HepG2 (cell line): Measurements from ENCODE around the gene PPP2R5B. TPM values are rescaled to one million over a fixed set of nuclear protein-coding genes. Genes with fewer than 3 reads are reported as not detected.

Experiments
- ATF7 ChIP-seq, 2 experiments: fragments of 450-650 bp in 1 of 2; sonication (generic) in 1 of 2; formaldehyde crosslinking in 1 of 2; IDR thresholded peaks; 2 replicates each; pipeline versions ENCODE4 v1.4.0 to v1.6.1; 2016 to 2020; ENCODE audit warnings: antibody characterized with exemption in 1 of 2, mild to moderate bottlenecking in 1 of 2, missing genetic modification reagents in 1 of 2
- MTF1 ChIP-seq: sonication (generic); formaldehyde crosslinking; IDR thresholded peaks from 2 replicates; pipeline ENCODE4 v1.5.0; 2020; ENCODE audit warnings: missing genetic modification reagents
- NR2F2 ChIP-seq: IDR thresholded peaks from 2 replicates; pipeline ENCODE4 v1.6.1; 2012; ENCODE audit warnings: low read depth, inconsistent platforms, borderline replicate concordance
- NR2F6 ChIP-seq, 2 experiments: IDR thresholded peaks; 2 replicates each; pipeline ENCODE4 v1.6.1; 2016; ENCODE audit warnings: antibody characterized with exemption in 1 of 2, mild to moderate bottlenecking in 1 of 2
- RNF219 ChIP-seq: sonication (generic); formaldehyde crosslinking; IDR thresholded peaks from 2 replicates; pipeline ENCODE4 v1.5.0; 2020; ENCODE audit warnings: mild to moderate bottlenecking, missing genetic modification reagents
- RORA ChIP-seq: sonication (generic); formaldehyde crosslinking; IDR thresholded peaks from 2 replicates; pipeline ENCODE4 v1.5.0; 2020; ENCODE audit warnings: mild to moderate bottlenecking, missing genetic modification reagents, moderate library complexity
- STAT5B ChIP-seq: sonication (generic); formaldehyde crosslinking; IDR thresholded peaks from 2 replicates; pipeline ENCODE4 v1.4.0; 2020; ENCODE audit warnings: missing genetic modification reagents
- U2AF2 ChIP-seq: fragments of 200-400 bp; formaldehyde crosslinking; IDR thresholded peaks from 2 replicates; pipeline ENCODE4 v1.6.1; 2017; ENCODE audit warnings: low read depth, mild to moderate bottlenecking, low read length
- USF2 ChIP-seq, 2 experiments: sonication (generic) in 1 of 2; formaldehyde crosslinking in 1 of 2; IDR thresholded peaks; 2 replicates each; pipeline versions ENCODE4 v1.5.1 to v1.6.1; 2011 to 2020; ENCODE audit warnings: borderline replicate concordance in 1 of 2, low read depth in 1 of 2, low read length in 1 of 2, mild to moderate bottlenecking in 1 of 2, missing genetic modification reagents in 1 of 2, moderate library complexity in 1 of 2
- ZNF142 ChIP-seq: sonication (generic); formaldehyde crosslinking; IDR thresholded peaks from 2 replicates; pipeline ENCODE4 v1.4.0; 2020; ENCODE audit warnings: missing genetic modification reagents
- ZNF24 ChIP-seq: fragments of 450-650 bp; IDR thresholded peaks from 2 replicates; pipeline ENCODE4 v1.6.1; 2017; ENCODE audit warnings: antibody characterized with exemption, mild to moderate bottlenecking
- ZSCAN29 ChIP-seq: sonication (generic); formaldehyde crosslinking; conservative IDR thresholded peaks from 2 replicates; pipeline ENCODE4 v1.4.0; 2020; ENCODE audit warnings: mild to moderate bottlenecking, missing genetic modification reagents
- polyA plus RNA-seq, 8 experiments: library from polyadenylated mRNA; depleted of rRNA in 3 of 8; stranded (reverse) in 7 of 8; unstranded in 1 of 8; fragments of >200 nt; fragmentation: Illumina TruSeq in 4 of 8; extraction: Trizol in 4 of 8; gene quantifications; 2 replicates each; pipeline versions ENCODE4 v1.2.1 to v1.2.3, GENCODE V29; 2011 to 2016; ENCODE audit warnings: low read depth in 4 of 8, missing spikeins in 1 of 8, mixed read lengths in 1 of 8; ENCODE audit not compliant: insufficient read depth in 1 of 8
- total RNA-seq, 5 experiments: library from RNA; depleted of rRNA; stranded (reverse); fragments of >200 nt; fragmentation: Illumina TruSeq; extraction: Trizol; gene quantifications; 2 replicates each; pipeline ENCODE4 v1.2.3, GENCODE V29; 2016; ENCODE audit warnings: low read depth in 1 of 5
- TF ChIP-seq, protein P1 (sequence below): sonication (generic); formaldehyde crosslinking; IDR thresholded peaks from 2 replicates; pipeline ENCODE4 v1.8.1; 2022; ENCODE audit warnings: low read depth, mild to moderate bottlenecking, missing genetic modification reagents

The PPP2R5B gene
- total and polyA plus RNA-seq, 2 of the 13 experiments (the other 11 are each of a cell fraction or from before 2014, with no cell fraction given), result 2.3 to 8.3 TPM

DNA sequence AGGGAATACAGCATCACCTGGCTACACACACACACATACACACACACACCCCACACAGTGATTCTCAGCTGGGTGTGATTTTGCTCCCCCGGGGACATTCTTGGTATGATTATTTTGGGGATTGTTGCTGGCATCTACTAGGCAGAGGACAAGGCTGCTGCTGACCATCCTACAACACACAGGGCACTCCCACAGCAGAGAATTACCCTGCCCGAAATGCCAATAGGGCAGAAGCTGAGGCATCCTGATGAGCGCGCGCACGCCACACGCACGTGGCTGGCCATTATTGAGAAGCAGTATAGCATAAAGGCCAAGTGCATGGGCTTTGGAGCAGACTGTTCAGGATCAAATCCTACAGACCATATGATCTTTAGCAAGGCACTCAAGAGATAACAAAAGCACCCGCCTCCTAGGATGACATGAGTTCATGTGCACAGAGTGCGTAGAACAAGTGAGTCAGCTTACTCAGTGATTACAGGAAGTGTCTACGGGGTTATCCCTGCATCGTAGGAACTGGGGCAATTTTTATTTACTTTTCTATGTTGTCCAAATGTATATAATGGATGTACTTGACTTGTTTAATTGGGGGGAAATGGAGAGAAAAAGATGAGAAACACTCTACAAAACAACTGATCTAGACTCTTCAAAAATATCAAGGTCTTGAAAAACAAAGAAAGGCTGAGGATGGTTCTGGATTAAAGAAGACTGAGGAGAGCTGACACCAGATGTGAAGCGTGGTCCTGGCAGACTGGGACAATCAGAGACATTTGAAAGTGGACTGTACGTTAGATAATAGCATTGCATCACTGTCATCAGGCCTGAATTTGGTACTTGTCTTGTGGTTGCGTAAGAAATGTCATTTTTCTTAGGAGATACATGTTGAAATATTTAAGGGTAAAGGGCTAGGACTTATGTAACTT lies 38.9 kb upstream of the PPP2R5B start (continued):
- TF ChIP-seq USF2 (IDR thresholded peaks at IDR 0.05; ENCODE audit: low read depth, low read length), result no peak
- no peak for TF ChIP-seq USF2 (CRISPR knock-in tag; IDR thresholded peaks at IDR 0.05; ENCODE audit: borderline replicate concordance)
- TF ChIP-seq RNF219 (CRISPR knock-in tag), result no peak
- TF ChIP-seq NR2F2, result no peak
- TF ChIP-seq RORA, result no peak
- TF ChIP-seq ZNF24, result no peak
- TF ChIP-seq STAT5B (CRISPR knock-in tag), result no peak
- peak; percentile 41; the same call in 1 of the 2 replicates for TF ChIP-seq ATF7 (IDR thresholded peaks at IDR 0.05)
- no peak for TF ChIP-seq ATF7 (CRISPR knock-in tag; IDR thresholded peaks at IDR 0.05)
- TF ChIP-seq MTF1 (CRISPR knock-in tag), result no peak
- TF ChIP-seq ZSCAN29 (CRISPR knock-in tag), result no peak
- TF ChIP-seq NR2F6 (IDR thresholded peaks at IDR 0.05), result peak; percentile 28; the same call in 1 of the 2 replicates
- 0 out of 2 replicates have a peak, but pooled peaks have one; percentile 8 for TF ChIP-seq NR2F6 (CRISPR knock-in tag; IDR thresholded peaks at IDR 0.05)
- no peak for TF ChIP-seq U2AF2
- no peak for TF ChIP-seq ZNF142 (CRISPR knock-in tag)
- TF ChIP-seq, protein P1, sequence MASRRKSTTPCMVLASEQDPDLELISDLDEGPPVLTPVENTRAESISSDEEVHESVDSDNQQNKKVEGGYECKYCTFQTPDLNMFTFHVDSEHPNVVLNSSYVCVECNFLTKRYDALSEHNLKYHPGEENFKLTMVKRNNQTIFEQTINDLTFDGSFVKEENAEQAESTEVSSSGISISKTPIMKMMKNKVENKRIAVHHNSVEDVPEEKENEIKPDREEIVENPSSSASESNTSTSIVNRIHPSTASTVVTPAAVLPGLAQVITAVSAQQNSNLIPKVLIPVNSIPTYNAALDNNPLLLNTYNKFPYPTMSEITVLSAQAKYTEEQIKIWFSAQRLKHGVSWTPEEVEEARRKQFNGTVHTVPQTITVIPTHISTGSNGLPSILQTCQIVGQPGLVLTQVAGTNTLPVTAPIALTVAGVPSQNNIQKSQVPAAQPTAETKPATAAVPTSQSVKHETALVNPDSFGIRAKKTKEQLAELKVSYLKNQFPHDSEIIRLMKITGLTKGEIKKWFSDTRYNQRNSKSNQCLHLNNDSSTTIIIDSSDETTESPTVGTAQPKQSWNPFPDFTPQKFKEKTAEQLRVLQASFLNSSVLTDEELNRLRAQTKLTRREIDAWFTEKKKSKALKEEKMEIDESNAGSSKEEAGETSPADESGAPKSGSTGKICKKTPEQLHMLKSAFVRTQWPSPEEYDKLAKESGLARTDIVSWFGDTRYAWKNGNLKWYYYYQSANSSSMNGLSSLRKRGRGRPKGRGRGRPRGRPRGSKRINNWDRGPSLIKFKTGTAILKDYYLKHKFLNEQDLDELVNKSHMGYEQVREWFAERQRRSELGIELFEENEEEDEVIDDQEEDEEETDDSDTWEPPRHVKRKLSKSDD (CRISPR knock-in tag), result 0 out of 2 replicates have a peak, but pooled peaks have one; percentile 37
